Measurements from ENCODE around the gene NFASC. TPM values are rescaled to one million over a fixed set of nuclear protein-coding genes. Genes with fewer than 3 reads are reported as not detected.

Gene NFASC
- total and polyA plus RNA-seq, 2 donors from 2014 or later = 23.2 to 29.9 TPM

DNA sequence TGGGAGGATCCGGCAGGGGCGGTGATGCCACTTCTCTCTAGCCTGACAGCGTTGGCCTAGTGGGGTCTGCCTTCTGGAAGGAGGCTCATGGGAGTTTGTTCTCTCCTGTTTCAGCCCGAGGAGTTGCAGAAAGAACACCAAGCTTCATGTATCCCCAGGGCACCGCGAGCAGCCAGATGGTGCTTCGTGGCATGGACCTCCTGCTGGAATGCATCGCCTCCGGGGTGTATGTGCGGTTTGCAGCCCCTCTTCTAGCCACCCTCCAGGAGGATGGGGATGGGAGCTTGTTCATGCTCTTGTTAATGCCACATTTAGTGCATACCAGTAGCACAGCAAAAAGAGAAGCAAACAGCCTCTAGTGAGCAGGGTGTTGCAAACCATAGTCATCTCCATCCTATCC, 97.5 kb downstream of the NFASC start:
- DNase-seq (no peak), FAIRE-seq (no peak)
- Histone ChIP-seq H3K9me3 (ENCODE audit: control insufficient read depth in 2 of 3, insufficient read depth in 1 of 3, low read length in 3 of 3) (no peaks in the 10 kb centered on the region), H3K4me3 (ENCODE audit: low read length in 3 of 3) (no peak overlapping the region), H3K4me1 (ENCODE audit: control insufficient read depth in 2 of 3, insufficient read depth in 2 of 3, low read depth in 1 of 3, low read length in 3 of 3) (no peaks in the 10 kb centered on the region), H3K36me3 (ENCODE audit: control insufficient read depth in 2 of 3, insufficient read depth in 3 of 3, low read length in 3 of 3) (peaks cover 0 to 12% (median 4%) of the 10 kb centered on the region in 3 donors), H3K27me3 (ENCODE audit: control insufficient read depth, insufficient read depth, low read length) (no peaks in the 10 kb centered on the region), H3K9ac (ENCODE audit: low read length in 3 of 3) (no peak overlapping the region), H3K27ac (ENCODE audit: low read depth in 2 of 2, low read length in 2 of 2) (no peak overlapping the region)
- intact Hi-C loops (cut with DNase I) = loop anchor here (5.0 kb wide), 1 partner anchor 54 kb away; no protein-coding TSS in a partner anchor
- no peak for TF ChIP-seq CTCF (IDR thresholded peaks at IDR 0.05; ENCODE audit: borderline replicate concordance, extremely low read depth, insufficient read depth)

- Histone ChIP-seq H3K9me3 (ENCODE audit: control insufficient read depth in 2 of 3, insufficient read depth in 1 of 3, low read length in 3 of 3) (no peaks in the 10 kb centered on the region), H3K4me3 (ENCODE audit: low read length in 3 of 3) (no peak overlapping the region), H3K4me1 (ENCODE audit: control insufficient read depth in 2 of 3, insufficient read depth in 2 of 3, low read depth in 1 of 3, low read length in 3 of 3) (no peaks in the 10 kb centered on the region), H3K27me3 (ENCODE audit: control insufficient read depth, insufficient read depth, low read length) (no peaks in the 10 kb centered on the region), H3K36me3 (ENCODE audit: control insufficient read depth in 2 of 3, insufficient read depth in 3 of 3, low read length in 3 of 3) (peaks cover 0 to 12% (median 4%) of the 10 kb centered on the region in 3 donors), H3K27ac (ENCODE audit: low read depth in 2 of 2, low read length in 2 of 2) (no peak overlapping the region), H3K9ac (ENCODE audit: low read length in 3 of 3) (no peak overlapping the region)
- no peak for DNase-seq
- no peak for TF ChIP-seq CTCF (IDR thresholded peaks at IDR 0.05; ENCODE audit: borderline replicate concordance, extremely low read depth, insufficient read depth)
- intact Hi-C loops (cut with DNase I) = loop anchor here (5.0 kb wide), 1 partner anchor 53 kb away; no protein-coding TSS in a partner anchor
- FAIRE-seq = no peak
Measured at GRCh38 chr1:204968951-204969350, 98.3 kb downstream of the NFASC start.

DNA sequence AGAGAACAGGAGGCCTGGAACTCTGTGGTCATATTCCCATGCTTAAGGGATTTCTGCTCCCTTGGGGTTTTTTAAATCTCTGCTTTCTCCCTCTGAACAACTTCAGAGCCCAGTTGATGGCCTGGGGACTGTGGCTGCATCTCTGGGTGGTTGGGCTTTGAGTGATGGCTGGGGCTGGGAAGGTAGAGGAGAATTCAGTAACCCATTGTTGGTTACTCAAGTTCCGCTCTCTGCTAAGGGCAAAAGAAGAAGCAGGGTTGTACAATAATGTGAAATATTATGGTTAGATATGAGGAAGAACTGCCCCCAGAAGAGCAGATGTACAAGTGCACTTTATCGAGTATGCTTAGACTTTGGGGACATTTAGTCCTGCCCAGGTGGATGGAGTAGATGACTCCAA, 100.3 kb downstream of the NFASC start:
- TF ChIP-seq CTCF (IDR thresholded peaks at IDR 0.05; ENCODE audit: borderline replicate concordance, extremely low read depth, insufficient read depth) = no peak
- H3K9me3 ChIP-seq (ENCODE audit: control insufficient read depth in 2 of 3, insufficient read depth in 1 of 3, low read length in 3 of 3) = no peaks in the 10 kb centered on the region
- intact Hi-C loops (cut with DNase I) = loop anchor here (10.0 kb wide), 1 partner anchor 94 kb away; no protein-coding TSS in a partner anchor
- H3K4me1 ChIP-seq (ENCODE audit: control insufficient read depth in 2 of 3, insufficient read depth in 2 of 3, low read depth in 1 of 3, low read length in 3 of 3) = no peaks in the 10 kb centered on the region
- no peak overlapping the region for H3K9ac ChIP-seq (ENCODE audit: low read length in 3 of 3)
- H3K4me3 ChIP-seq (ENCODE audit: low read length in 3 of 3) = no peak overlapping the region
- FAIRE-seq (no peak), DNase-seq (no peak)
- peaks cover 0 to 12% (median 4%) of the 10 kb centered on the region in 3 donors for H3K36me3 ChIP-seq (ENCODE audit: control insufficient read depth in 2 of 3, insufficient read depth in 3 of 3, low read length in 3 of 3)
- H3K27me3 ChIP-seq (ENCODE audit: control insufficient read depth, insufficient read depth, low read length) = no peaks in the 10 kb centered on the region
- no peak overlapping the region for H3K27ac ChIP-seq (ENCODE audit: low read depth in 2 of 2, low read length in 2 of 2)

Measured in kidney (tissue), 14 donors.